Esophagus muscularis mucosa (tissue), 4 donors: Measurements from ENCODE around the gene SEPHS1. TPM values are rescaled to one million over a fixed set of nuclear protein-coding genes. Genes with fewer than 3 reads are reported as not detected.
"Not testable (repeated sequence)": the region's sequence is repeated elsewhere in the genome, so short reads cannot be mapped to it uniquely, and the experiment has no call there.

Experiments
- DNase-seq: peaks from one replicate; pipeline ENCODE4 v3.0.0-alpha.2; 2017; ENCODE audit errors: extremely low spot score
- H3K27ac ChIP-seq, 4 donors: fragments of 200-600 bp; sonication (generic); replicated peaks in 1 of 4; 1 replicate in 3 of 4; 2 replicates in 1 of 4; pipeline ENCODE4 v1.5.1; 2016 to 2019; ENCODE audit warnings: mild to moderate bottlenecking in 1 of 4
- H3K27me3 ChIP-seq, 4 donors: fragments of 200-600 bp; sonication (generic); one replicate each; pipeline versions ENCODE4 v1.5.1 to v1.6.0; 2016 to 2019
- H3K36me3 ChIP-seq, 4 donors: fragments of 200-600 bp; sonication (generic); one replicate each; pipeline ENCODE4 v1.5.1; 2016 to 2019
- H3K4me1 ChIP-seq, 4 donors: fragments of 200-600 bp; sonication (generic); one replicate each; pipeline ENCODE4 v1.5.1; 2016 to 2019
- H3K4me3 ChIP-seq, 4 donors: fragments of 200-600 bp; sonication (generic); 1 replicate in 2 of 4; 2 replicates in 2 of 4; pipeline ENCODE4 v1.5.1; 2016 to 2019; ENCODE audit warnings: mild to moderate bottlenecking in 4 of 4, moderate library complexity in 1 of 4
- H3K9me3 ChIP-seq, 4 donors: fragments of 200-600 bp; sonication (generic); 1 replicate in 3 of 4; 2 replicates in 1 of 4; pipeline ENCODE4 v1.5.1; 2016 to 2019
- EP300 ChIP-seq: sonication (generic); formaldehyde crosslinking; IDR thresholded peaks from one replicate; pipeline ENCODE4 v1.6.1; 2017; ENCODE audit warnings: antibody characterized with exemption
- POLR2A ChIP-seq: fragments of 450-650 bp; IDR thresholded peaks from one replicate; pipeline ENCODE4 v1.6.1; 2017; ENCODE audit warnings: antibody characterized with exemption, moderate library complexity, mild to moderate bottlenecking, low read depth
- POLR2AphosphoS5 ChIP-seq, 2 donors: sonication (generic); formaldehyde crosslinking; IDR thresholded peaks; one replicate each; pipeline ENCODE4 v1.6.1; 2017; ENCODE audit warnings: antibody characterized with exemption in 2 of 2
- WGBS: methylation state at CpG from one replicate; pipeline ENCODE4 v1.1.5; 2018; 5-methylcytosine and 5-hydroxymethylcytosine counted together
- intact Hi-C: fragments of 100-400 bp; cut with DNase I; formaldehyde crosslinking; loops from one replicate; pipeline ENCODE4 v1.15.1; 2023
- total RNA-seq, 4 donors: library from RNA; depleted of rRNA; stranded (reverse); fragments of >200 nt; gene quantifications; one replicate each; pipeline versions ENCODE4 v1.1.0 to v1.2.1, GENCODE V29; 2016
- TF ChIP-seq, protein P1 (sequence below), 3 experiments: fragments of 200-600 bp in 2 of 3; fragments of 450-650 bp in 1 of 3; sonication (generic) in 2 of 3; IDR thresholded peaks; one replicate each; pipeline ENCODE4 v1.5.1; 2017 to 2019; ENCODE audit warnings: antibody characterized with exemption in 3 of 3, mild to moderate bottlenecking in 2 of 3, moderate library complexity in 1 of 3

The SEPHS1 gene
- total RNA-seq, 4 donors from 2014 or later, result 37.0 to 53.1 (median 46.0) TPM

DNA sequence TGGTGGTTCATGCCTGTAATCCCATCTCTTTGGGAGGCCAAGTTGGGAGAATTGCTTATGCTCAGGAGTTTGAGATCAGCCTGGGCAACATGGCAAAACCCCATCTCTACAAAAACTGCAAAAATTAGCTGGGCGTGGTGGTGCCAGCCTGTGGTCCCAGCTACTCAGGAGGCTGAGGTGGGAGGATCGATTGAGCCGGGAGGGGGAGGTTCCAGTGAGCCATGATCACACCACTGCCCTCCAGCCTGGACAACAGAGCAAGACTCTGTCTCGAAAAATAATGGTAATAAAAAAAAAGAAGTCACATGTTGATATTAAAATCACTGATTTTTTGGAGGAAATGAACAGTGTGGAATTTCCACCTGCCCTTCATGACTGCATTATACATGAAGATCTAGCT lies 64.0 kb downstream of the SEPHS1 start:
- Histone ChIP-seq H3K9me3 (no peaks in the 10 kb centered on the region), H3K27me3 (no peaks in the 10 kb centered on the region), H3K27ac (no peak overlapping the region), H3K4me1 (no peaks in the 10 kb centered on the region), H3K36me3 (peaks cover 51 to 92% (median 83%) of the 10 kb centered on the region in 4 donors), H3K4me3 (no peak overlapping the region)
- no peak for DNase-seq
- intact Hi-C loops, result no loop called here
- TF ChIP-seq POLR2A, result no peak
- TF ChIP-seq EP300, result no peak
- WGBS, result 90% methylated on average over 4 of the region's 4 CpGs

DNA sequence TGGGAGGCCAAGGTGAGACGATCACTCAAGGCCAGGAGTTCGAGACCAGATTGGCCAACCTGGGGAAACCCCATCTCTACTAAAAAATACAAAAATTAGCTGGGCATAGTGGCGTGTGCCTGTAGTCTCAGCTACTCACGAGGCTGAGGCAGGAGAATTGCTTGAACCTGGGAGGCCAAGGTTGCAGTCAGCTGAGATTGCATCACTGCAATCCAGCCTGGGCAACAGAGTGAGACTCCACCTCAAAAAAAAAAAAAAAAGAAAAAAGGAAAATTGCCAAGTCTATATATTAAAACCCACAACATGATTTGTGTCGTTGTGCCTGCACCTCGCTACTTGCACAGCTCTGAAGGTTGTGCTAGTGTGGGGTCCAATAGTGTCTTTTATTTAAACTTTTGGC lies 65.7 kb downstream of the SEPHS1 start:
- WGBS, result 93% methylated on average over 6 of the region's 6 CpGs
- peaks cover 45 to 91% (median 83%) of the 10 kb centered on the region in 4 donors for H3K36me3 ChIP-seq
- H3K9me3 ChIP-seq, H3K4me1 ChIP-seq, DNase-seq, H3K4me3 ChIP-seq, H3K27ac ChIP-seq, H3K27me3 ChIP-seq, intact Hi-C loops: not testable (repeated sequence)

DNA sequence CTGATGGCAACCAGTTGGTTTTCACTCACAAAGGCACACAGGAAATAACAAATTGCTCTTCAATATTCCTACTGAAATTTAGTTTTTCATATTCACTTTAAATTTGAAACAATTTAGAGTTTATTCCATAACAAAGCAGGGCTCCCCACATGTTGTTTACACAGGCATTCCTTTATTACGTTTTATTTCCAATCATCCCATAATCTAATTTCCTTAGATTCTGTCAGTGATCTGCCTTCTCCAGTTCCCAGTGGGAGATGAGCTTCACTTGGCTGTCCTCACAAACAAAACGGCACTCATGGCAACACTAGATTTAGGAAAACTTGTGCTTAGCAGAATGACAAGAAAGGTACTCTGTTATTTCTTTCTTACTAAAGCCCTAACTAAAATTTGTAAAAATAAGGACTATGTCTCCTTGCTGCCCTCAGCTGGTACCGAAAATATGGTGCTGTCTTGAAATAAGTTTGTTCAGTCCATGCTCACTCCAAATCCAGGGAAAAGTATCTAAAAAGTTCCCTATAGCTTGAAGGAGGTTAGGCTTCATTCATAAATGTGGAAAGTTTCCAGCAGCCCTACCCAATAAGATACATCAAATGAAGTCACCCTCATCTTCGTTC lies 71.2 kb downstream of the SEPHS1 start:
- Histone ChIP-seq H3K36me3 (peaks cover 25 to 44% (median 39%) of the 10 kb centered on the region in 4 donors), H3K27me3 (no peaks in the 10 kb centered on the region), H3K4me3 (no peak overlapping the region), H3K4me1 (peaks cover 0 to 12% (median 12%) of the 10 kb centered on the region in 4 donors), H3K9me3 (no peaks in the 10 kb centered on the region), H3K27ac (no peak overlapping the region)
- 48% methylated on average over 4 of the region's 4 CpGs for whole genome bisulfite sequencing
- TF ChIP-seq EP300, result no peak
- TF ChIP-seq POLR2A, result no peak
- TF ChIP-seq, protein P1, sequence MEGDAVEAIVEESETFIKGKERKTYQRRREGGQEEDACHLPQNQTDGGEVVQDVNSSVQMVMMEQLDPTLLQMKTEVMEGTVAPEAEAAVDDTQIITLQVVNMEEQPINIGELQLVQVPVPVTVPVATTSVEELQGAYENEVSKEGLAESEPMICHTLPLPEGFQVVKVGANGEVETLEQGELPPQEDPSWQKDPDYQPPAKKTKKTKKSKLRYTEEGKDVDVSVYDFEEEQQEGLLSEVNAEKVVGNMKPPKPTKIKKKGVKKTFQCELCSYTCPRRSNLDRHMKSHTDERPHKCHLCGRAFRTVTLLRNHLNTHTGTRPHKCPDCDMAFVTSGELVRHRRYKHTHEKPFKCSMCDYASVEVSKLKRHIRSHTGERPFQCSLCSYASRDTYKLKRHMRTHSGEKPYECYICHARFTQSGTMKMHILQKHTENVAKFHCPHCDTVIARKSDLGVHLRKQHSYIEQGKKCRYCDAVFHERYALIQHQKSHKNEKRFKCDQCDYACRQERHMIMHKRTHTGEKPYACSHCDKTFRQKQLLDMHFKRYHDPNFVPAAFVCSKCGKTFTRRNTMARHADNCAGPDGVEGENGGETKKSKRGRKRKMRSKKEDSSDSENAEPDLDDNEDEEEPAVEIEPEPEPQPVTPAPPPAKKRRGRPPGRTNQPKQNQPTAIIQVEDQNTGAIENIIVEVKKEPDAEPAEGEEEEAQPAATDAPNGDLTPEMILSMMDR (IDR thresholded peaks at IDR 0.05), result no peak
- TF ChIP-seq POLR2AphosphoS5 (IDR thresholded peaks at IDR 0.05), result no peak
- intact Hi-C loops, result no loop called here
- no peak for DNase-seq

DNA sequence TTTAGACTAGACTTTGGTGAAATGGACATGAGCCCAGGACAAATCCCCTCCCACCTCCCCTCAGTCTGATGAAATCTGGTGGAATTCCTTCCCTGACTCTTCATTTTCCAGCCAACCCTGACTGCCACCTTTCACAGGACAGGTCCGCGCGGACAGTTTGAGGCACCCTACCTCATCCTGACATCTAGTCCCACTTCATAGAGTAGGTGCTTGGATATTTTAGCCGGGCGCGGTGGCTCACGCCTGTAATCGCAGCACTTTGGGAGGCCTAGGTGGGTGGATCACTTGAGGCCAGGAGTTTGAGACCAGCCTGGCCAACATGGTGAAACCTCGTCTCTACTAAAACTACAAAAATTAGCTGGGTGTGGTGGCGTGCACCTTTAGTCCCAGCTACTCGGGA lies 71.9 kb downstream of the SEPHS1 start:
- H3K4me3 ChIP-seq, intact Hi-C loops, H3K9me3 ChIP-seq, H3K27ac ChIP-seq, DNase-seq, H3K27me3 ChIP-seq: not testable (repeated sequence)
- H3K36me3 ChIP-seq, result peaks cover 18 to 37% (median 33%) of the 10 kb centered on the region in 4 donors
- WGBS, result 97% methylated on average over 11 of the region's 11 CpGs
- H3K4me1 ChIP-seq, result peaks cover 0 to 19% (median 17%) of the 10 kb centered on the region in 4 donors

DNA sequence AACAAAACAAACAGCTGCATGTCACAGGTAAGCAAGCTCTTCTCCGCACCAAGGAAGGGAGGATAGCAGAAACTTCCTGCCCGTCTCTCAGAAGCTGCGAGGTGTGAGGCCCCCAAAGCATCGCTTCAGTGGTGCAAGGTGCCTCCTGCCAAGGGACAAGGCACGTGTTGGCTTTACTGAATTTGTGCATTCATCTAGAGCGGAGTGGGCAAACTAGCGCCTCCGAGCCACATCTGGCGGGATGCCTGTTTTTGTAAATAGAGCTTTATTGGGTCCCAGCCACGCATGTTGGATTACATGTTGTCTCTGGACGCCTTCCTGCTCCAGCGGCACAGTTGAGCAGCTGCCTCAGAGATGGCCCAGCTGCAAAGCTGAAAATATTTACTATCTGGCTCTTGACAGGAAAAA lies 75.9 kb downstream of the SEPHS1 start:
- intact Hi-C loops, result no loop called here
- TF ChIP-seq, protein P1 (IDR thresholded peaks at IDR 0.05), result no peak
- no peak for TF ChIP-seq POLR2A
- peak in 1 of 2 donors; percentile 14 for TF ChIP-seq POLR2AphosphoS5 (IDR thresholded peaks at IDR 0.05)
- WGBS, result 56% methylated on average over 12 of the region's 12 CpGs

DNA sequence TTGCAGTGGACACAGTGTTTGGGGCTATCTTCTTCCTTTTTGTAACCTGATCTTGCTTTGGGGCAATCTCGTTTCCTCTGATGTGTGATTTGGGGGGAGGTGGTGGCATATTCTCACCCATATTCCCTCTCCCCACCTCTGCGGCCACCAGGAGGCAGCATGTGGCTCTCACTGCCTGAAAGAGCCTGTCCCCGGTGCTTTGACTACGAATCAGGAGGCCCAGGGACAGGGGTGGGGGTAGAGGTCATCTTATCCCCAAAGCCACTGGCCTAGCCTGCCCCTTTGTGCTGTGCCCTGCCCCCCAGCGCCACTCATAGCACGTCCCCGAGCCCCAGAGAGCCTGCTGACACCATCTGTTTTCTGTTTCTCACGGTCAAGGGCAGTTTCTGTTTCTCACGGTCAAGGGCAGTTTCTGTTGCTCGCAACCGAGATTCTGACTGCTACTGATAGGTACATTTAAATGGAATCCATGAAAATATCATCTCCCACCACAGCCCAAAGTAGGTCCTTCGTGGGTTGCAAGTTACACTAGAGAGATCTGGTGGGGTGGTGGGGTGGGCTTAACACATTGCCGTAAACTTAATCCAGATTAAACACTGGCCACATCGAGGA lies 76.4 kb downstream of the SEPHS1 start:
- intact Hi-C loops, result no loop called here
- WGBS, result 39% methylated on average over 12 of the region's 14 CpGs
- H3K27ac ChIP-seq, result peak overlapping the region in 1 of 4 donors; percentile 27

More for the DNA sequence above, 75.9 kb downstream of the SEPHS1 start:
- Histone ChIP-seq H3K4me1 (peaks cover 0 to 19% (median 17%) of the 10 kb centered on the region in 4 donors), H3K4me3 (no peak overlapping the region), H3K27ac (peak overlapping the region in 1 of 4 donors; percentile 27), H3K9me3 (no peaks in the 10 kb centered on the region), H3K36me3 (no peaks in the 10 kb centered on the region), H3K27me3 (no peaks in the 10 kb centered on the region)
- no peak for DNase-seq

More for the DNA sequence above, 76.4 kb downstream of the SEPHS1 start:
- no peak for TF ChIP-seq POLR2A
- TF ChIP-seq, protein P1 (IDR thresholded peaks at IDR 0.05), result peak in 1 of 3 experiments; percentile 31
- Histone ChIP-seq H3K4me3 (no peak overlapping the region), H3K27me3 (peaks cover 0 to 2% (median 0%) of the 10 kb centered on the region in 4 donors), H3K4me1 (peaks cover 0 to 19% (median 17%) of the 10 kb centered on the region in 4 donors), H3K9me3 (no peaks in the 10 kb centered on the region), H3K36me3 (no peaks in the 10 kb centered on the region)
- no peak for DNase-seq
